HepG2 (cell line): ENCODE measurements around the gene ARHGAP33. TPM values are rescaled to one million over a fixed set of nuclear protein-coding genes. Genes with fewer than 3 reads are reported as not detected.

Experiments used
- ARNTL ChIP-seq: sonication (generic); formaldehyde crosslinking; IDR thresholded peaks from 2 replicates; pipeline ENCODE4 v1.4.0; 2020; ENCODE audit warnings: mild to moderate bottlenecking, missing genetic modification reagents
- CEBPZ ChIP-seq: IDR thresholded peaks from 2 replicates; pipeline ENCODE4 v1.6.1; 2012; ENCODE audit warnings: low read length, improper control_type of control experiment
- ETV5 ChIP-seq: IDR thresholded peaks from 2 replicates; pipeline ENCODE4 v1.6.1; 2018; ENCODE audit warnings: missing biosample characterization, missing genetic modification reagents, inconsistent platforms, borderline replicate concordance
- FOXK1 ChIP-seq: sonication (generic); formaldehyde crosslinking; IDR thresholded peaks from 2 replicates; pipeline ENCODE4 v1.4.0; 2020; ENCODE audit warnings: low read depth, missing genetic modification reagents, borderline replicate concordance
- GFI1 ChIP-seq: sonication (generic); formaldehyde crosslinking; IDR thresholded peaks from 2 replicates; pipeline ENCODE4 v1.5.0; 2020; ENCODE audit warnings: missing genetic modification reagents, mild to moderate bottlenecking, borderline replicate concordance
- KDM6A ChIP-seq: IDR thresholded peaks from 2 replicates; pipeline ENCODE4 v1.6.1; 2016; ENCODE audit warnings: low read depth
- MED1 ChIP-seq: sonication (generic); formaldehyde crosslinking; IDR thresholded peaks from 2 replicates; pipeline ENCODE4 v1.4.0; 2020; ENCODE audit warnings: missing genetic modification reagents
- POLR2AphosphoS2 ChIP-seq: IDR thresholded peaks from 2 replicates; pipeline ENCODE4 v1.6.1; 2011; ENCODE audit warnings: low read depth, low read length, improper control_type of control experiment
- RAD21 ChIP-seq: fragments of 450-650 bp; formaldehyde crosslinking; IDR thresholded peaks from 2 replicates; pipeline ENCODE4 v1.5.0; 2020; ENCODE audit warnings: mild to moderate bottlenecking
- SPEN ChIP-seq: sonication (generic); formaldehyde crosslinking; IDR thresholded peaks from 2 replicates; pipeline ENCODE4 v1.5.1; 2020; ENCODE audit warnings: low read depth, mild to moderate bottlenecking, missing genetic modification reagents
- TAF1 ChIP-seq: sonication (generic); formaldehyde crosslinking; IDR thresholded peaks from 2 replicates; pipeline ENCODE4 v1.4.0; 2020; ENCODE audit warnings: missing genetic modification reagents
- ZBTB38 ChIP-seq: sonication (generic); formaldehyde crosslinking; IDR thresholded peaks from 2 replicates; pipeline ENCODE4 v1.5.1; 2020; ENCODE audit warnings: mild to moderate bottlenecking, missing genetic modification reagents
- ZEB1 ChIP-seq: IDR thresholded peaks from 2 replicates; pipeline ENCODE4 v1.6.1; 2012; ENCODE audit warnings: mild to moderate bottlenecking, low read depth, inconsistent platforms; ENCODE audit not compliant: insufficient replicate concordance
- ZFP41 ChIP-seq: sonication (generic); formaldehyde crosslinking; IDR thresholded peaks from 2 replicates; pipeline ENCODE4 v1.4.0; 2020; ENCODE audit warnings: mild to moderate bottlenecking, missing genetic modification reagents, borderline replicate concordance
- ZNF331 ChIP-seq: sonication (generic); formaldehyde crosslinking; IDR thresholded peaks from 2 replicates; pipeline ENCODE4 v1.4.0; 2020; ENCODE audit warnings: missing genetic modification reagents
- ZNF510 ChIP-seq: sonication (generic); formaldehyde crosslinking; IDR thresholded peaks from 2 replicates; pipeline ENCODE4 v1.4.0; 2020; ENCODE audit warnings: low read depth, mild to moderate bottlenecking, missing genetic modification reagents
- ZNF891 ChIP-seq: sonication (generic); formaldehyde crosslinking; IDR thresholded peaks from 2 replicates; pipeline ENCODE4 v1.5.0; 2020; ENCODE audit warnings: mild to moderate bottlenecking, missing genetic modification reagents
- polyA plus RNA-seq, 8 experiments: library from polyadenylated mRNA; depleted of rRNA in 3 of 8; stranded (reverse) in 7 of 8; unstranded in 1 of 8; fragments of >200 nt; fragmentation: Illumina TruSeq in 4 of 8; extraction: Trizol in 4 of 8; gene quantifications; 2 replicates each; pipeline versions ENCODE4 v1.2.1 to v1.2.3, GENCODE V29; 2011 to 2016; ENCODE audit warnings: low read depth in 4 of 8, missing spikeins in 1 of 8, mixed read lengths in 1 of 8; ENCODE audit not compliant: insufficient read depth in 1 of 8
- total RNA-seq, 5 experiments: library from RNA; depleted of rRNA; stranded (reverse); fragments of >200 nt; fragmentation: Illumina TruSeq; extraction: Trizol; gene quantifications; 2 replicates each; pipeline ENCODE4 v1.2.3, GENCODE V29; 2016; ENCODE audit warnings: low read depth in 1 of 5
- TF ChIP-seq, protein P1 (sequence below): sonication (generic); formaldehyde crosslinking; IDR thresholded peaks from 2 replicates; pipeline ENCODE4 v1.9.0; 2021; ENCODE audit warnings: missing genetic modification reagents, mild to moderate bottlenecking, borderline replicate concordance
- TF ChIP-seq, protein P2 (sequence below): IDR thresholded peaks from 2 replicates; pipeline ENCODE4 v1.6.1; 2016; ENCODE audit warnings: low read depth
- TF ChIP-seq, protein P3 (sequence below): sonication (generic); formaldehyde crosslinking; IDR thresholded peaks from 2 replicates; pipeline ENCODE4 v1.4.0; 2020; ENCODE audit warnings: mild to moderate bottlenecking, missing genetic modification reagents

The ARHGAP33 gene
- total and polyA plus RNA-seq, 2 of the 13 experiments (the other 11 are each of a cell fraction or from before 2014, with no cell fraction given) = 1.3 to 2.7 TPM

DNA sequence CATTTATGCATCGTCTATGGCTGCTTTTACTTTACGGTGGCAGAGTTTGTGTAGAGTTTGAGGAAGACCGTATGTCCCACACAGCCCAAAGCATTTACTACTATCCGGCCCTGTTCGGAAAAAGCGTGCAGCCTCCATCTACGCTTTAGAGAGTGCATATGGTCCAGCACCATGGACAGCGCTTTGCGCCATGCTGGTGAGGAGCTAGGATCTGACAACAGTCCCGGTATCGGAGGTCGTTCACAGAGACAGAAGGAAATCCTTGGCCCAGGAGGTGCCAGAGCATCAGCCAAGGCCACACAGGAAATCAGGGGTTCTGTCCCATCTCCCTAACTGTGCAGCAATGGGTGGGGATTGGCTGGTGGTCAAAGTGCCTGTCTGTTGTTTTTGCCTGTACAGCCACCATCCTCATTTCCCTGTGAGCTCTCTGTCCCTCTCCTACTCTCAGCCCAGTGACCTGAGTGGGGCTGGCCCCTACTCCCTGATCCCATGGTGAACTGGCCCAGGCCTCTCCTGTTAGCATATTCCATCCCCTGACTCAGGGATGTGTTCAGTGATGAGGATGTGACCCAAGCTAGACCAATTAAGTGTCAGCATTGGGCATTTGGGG, 53.4 kb downstream of the ARHGAP33 start (continued):
- TF ChIP-seq, protein P1, sequence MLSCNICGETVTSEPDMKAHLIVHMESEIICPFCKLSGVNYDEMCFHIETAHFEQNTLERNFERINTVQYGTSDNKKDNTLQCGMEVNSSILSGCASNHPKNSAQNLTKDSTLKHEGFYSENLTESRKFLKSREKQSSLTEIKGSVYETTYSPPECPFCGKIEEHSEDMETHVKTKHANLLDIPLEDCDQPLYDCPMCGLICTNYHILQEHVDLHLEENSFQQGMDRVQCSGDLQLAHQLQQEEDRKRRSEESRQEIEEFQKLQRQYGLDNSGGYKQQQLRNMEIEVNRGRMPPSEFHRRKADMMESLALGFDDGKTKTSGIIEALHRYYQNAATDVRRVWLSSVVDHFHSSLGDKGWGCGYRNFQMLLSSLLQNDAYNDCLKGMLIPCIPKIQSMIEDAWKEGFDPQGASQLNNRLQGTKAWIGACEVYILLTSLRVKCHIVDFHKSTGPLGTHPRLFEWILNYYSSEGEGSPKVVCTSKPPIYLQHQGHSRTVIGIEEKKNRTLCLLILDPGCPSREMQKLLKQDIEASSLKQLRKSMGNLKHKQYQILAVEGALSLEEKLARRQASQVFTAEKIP (CRISPR knock-in tag) = no peak
- peak; percentile 72 for TF ChIP-seq ZBTB38
- TF ChIP-seq ZNF510 (CRISPR knock-in tag) = 0 out of 2 replicates have a peak, but pooled peaks have one; percentile 57
- peak; percentile 59 for TF ChIP-seq MED1
- TF ChIP-seq TAF1 (CRISPR knock-in tag) = 0 out of 2 replicates have a peak, but pooled peaks have one; percentile 30
- TF ChIP-seq, protein P2, sequence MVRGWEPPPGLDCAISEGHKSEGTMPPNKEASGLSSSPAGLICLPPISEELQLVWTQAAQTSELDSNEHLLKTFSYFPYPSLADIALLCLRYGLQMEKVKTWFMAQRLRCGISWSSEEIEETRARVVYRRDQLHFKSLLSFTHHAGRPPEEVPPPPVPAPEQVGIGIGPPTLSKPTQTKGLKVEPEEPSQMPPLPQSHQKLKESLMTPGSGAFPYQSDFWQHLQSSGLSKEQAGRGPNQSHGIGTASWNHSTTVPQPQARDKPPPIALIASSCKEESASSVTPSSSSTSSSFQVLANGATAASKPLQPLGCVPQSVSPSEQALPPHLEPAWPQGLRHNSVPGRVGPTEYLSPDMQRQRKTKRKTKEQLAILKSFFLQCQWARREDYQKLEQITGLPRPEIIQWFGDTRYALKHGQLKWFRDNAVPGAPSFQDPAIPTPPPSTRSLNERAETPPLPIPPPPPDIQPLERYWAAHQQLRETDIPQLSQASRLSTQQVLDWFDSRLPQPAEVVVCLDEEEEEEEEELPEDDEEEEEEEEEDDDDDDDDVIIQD (CRISPR knock-in tag) = peak; percentile 84
- peak; percentile 64 for TF ChIP-seq ETV5 (CRISPR knock-in tag)
- no peak for TF ChIP-seq KDM6A (CRISPR knock-in tag)
- no peak for TF ChIP-seq ARNTL (CRISPR knock-in tag)
- TF ChIP-seq FOXK1 (CRISPR knock-in tag) = peak; percentile 91; the same call in 1 of the 2 replicates
- TF ChIP-seq SPEN (CRISPR knock-in tag) = peak; percentile 86; the same call in 1 of the 2 replicates
- TF ChIP-seq, protein P3, sequence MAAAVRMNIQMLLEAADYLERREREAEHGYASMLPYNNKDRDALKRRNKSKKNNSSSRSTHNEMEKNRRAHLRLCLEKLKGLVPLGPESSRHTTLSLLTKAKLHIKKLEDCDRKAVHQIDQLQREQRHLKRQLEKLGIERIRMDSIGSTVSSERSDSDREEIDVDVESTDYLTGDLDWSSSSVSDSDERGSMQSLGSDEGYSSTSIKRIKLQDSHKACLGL (CRISPR knock-in tag) = peak; percentile 92
- TF ChIP-seq GFI1 (CRISPR knock-in tag) = peak; percentile 37; the same call in 1 of the 2 replicates
- no peak for TF ChIP-seq RAD21 (CRISPR knock-in tag)
- TF ChIP-seq ZNF331 = peak; percentile 97
- no peak for TF ChIP-seq ZEB1
- peak; percentile 41; the same call in 1 of the 2 replicates for TF ChIP-seq ZFP41 (CRISPR knock-in tag)
- TF ChIP-seq ZNF891 (CRISPR knock-in tag) = peak; percentile 93; the same call in 1 of the 2 replicates
- TF ChIP-seq CEBPZ = no peak
- no peak for TF ChIP-seq POLR2AphosphoS2
